ENCODE measurements around the gene SH3RF3. TPM values are rescaled to one million over a fixed set of nuclear protein-coding genes. Genes with fewer than 3 reads are reported as not detected.

The SH3RF3 gene
- total RNA-seq, 1 donor from 2014 or later: 1.3 TPM

- Mint-ChIP-seq H3K4me3 (ENCODE audit: low read depth) (no peak overlapping the region), H3K9me3 (ENCODE audit: low read depth) (no peaks in the 10 kb centered on the region), H3K4me1 (ENCODE audit: low read depth) (no peaks in the 10 kb centered on the region), H3K27ac (no peak overlapping the region), H3K27me3 (peaks cover 22% of the 10 kb centered on the region), H3K36me3 (ENCODE audit: insufficient read depth) (no peaks in the 10 kb centered on the region)
- no peak for DNase-seq (ENCODE audit: low spot score, unreplicated experiment)
- TF ChIP-seq, protein P1, sequence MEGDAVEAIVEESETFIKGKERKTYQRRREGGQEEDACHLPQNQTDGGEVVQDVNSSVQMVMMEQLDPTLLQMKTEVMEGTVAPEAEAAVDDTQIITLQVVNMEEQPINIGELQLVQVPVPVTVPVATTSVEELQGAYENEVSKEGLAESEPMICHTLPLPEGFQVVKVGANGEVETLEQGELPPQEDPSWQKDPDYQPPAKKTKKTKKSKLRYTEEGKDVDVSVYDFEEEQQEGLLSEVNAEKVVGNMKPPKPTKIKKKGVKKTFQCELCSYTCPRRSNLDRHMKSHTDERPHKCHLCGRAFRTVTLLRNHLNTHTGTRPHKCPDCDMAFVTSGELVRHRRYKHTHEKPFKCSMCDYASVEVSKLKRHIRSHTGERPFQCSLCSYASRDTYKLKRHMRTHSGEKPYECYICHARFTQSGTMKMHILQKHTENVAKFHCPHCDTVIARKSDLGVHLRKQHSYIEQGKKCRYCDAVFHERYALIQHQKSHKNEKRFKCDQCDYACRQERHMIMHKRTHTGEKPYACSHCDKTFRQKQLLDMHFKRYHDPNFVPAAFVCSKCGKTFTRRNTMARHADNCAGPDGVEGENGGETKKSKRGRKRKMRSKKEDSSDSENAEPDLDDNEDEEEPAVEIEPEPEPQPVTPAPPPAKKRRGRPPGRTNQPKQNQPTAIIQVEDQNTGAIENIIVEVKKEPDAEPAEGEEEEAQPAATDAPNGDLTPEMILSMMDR (IDR thresholded peaks at IDR 0.05; ENCODE audit: unreplicated experiment): no peak
Measured at GRCh38 chr2:109306190-109306589, 177.2 kb downstream of the SH3RF3 start.

GRCh38 chr2:109311771-109312170 lies 182.8 kb downstream of the SH3RF3 start:
- DNase-seq (ENCODE audit: low spot score, unreplicated experiment): no peak
- H3K36me3 Mint-ChIP-seq (ENCODE audit: insufficient read depth): no peaks in the 10 kb centered on the region
- no peak overlapping the region for H3K27ac Mint-ChIP-seq
- TF ChIP-seq, protein P1 (IDR thresholded peaks at IDR 0.05; ENCODE audit: unreplicated experiment): no peak
- H3K27me3 Mint-ChIP-seq: peaks cover 11% of the 10 kb centered on the region
- H3K4me3 Mint-ChIP-seq (ENCODE audit: low read depth): no peak overlapping the region
- H3K9me3 Mint-ChIP-seq (ENCODE audit: low read depth): no peaks in the 10 kb centered on the region
- H3K4me1 Mint-ChIP-seq (ENCODE audit: low read depth): peaks cover 2% of the 10 kb centered on the region

DNA sequence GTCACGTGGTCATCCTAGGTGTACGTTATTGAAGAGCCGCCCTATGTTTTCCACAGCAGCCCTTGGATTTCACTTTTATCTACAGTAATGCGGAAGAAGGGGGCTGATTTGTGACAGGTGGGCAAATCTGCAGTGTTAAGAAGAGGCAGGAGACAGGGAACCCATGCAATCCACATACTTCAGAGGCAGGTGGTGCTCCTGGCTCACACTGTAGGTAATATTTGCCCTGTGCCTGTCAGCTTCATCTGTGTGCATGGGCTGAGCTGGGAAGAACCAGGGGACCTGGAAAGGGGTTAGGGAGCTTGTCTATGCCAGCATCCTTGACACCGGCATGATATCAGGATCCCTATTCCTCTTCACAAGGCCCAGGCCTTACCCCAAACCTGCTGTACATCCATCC lies 183.9 kb downstream of the SH3RF3 start:
- Mint-ChIP-seq H3K4me3 (ENCODE audit: low read depth) (no peak overlapping the region), H3K9me3 (ENCODE audit: low read depth) (no peaks in the 10 kb centered on the region), H3K27me3 (peaks cover 15% of the 10 kb centered on the region), H3K27ac (no peak overlapping the region), H3K36me3 (ENCODE audit: insufficient read depth) (no peaks in the 10 kb centered on the region), H3K4me1 (ENCODE audit: low read depth) (peaks cover 2% of the 10 kb centered on the region)
- DNase-seq (ENCODE audit: low spot score, unreplicated experiment): no peak
- TF ChIP-seq, protein P1 (IDR thresholded peaks at IDR 0.05; ENCODE audit: unreplicated experiment): no peak

DNA sequence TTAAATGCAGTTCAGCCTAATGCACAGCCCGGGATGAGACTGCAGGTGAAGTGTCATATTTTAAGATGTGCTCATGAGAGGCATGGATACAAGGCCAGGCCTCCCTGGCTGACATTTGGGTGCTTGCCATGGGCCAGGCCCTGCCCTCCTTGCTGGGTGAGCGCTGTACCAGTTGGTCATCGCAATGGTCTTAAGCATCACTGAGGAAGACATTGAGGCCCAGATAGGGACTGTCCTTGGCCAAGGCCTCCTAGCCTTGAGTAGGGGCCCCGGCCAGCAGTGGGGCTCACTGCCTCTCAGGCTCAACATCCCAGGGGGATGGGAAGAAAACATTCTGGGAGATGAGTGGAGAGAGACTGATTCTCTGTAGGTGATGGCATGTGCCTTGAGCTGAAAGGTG lies 184.3 kb downstream of the SH3RF3 start:
- TF ChIP-seq, protein P1 (IDR thresholded peaks at IDR 0.05; ENCODE audit: unreplicated experiment): no peak
- no peak for DNase-seq (ENCODE audit: low spot score, unreplicated experiment)
- Mint-ChIP-seq H3K27me3 (peaks cover 15% of the 10 kb centered on the region), H3K9me3 (ENCODE audit: low read depth) (no peaks in the 10 kb centered on the region), H3K27ac (no peak overlapping the region), H3K36me3 (ENCODE audit: insufficient read depth) (no peaks in the 10 kb centered on the region), H3K4me1 (ENCODE audit: low read depth) (peaks cover 2% of the 10 kb centered on the region), H3K4me3 (ENCODE audit: low read depth) (no peak overlapping the region)

GRCh38 chr2:109316091-109316490 lies 187.1 kb downstream of the SH3RF3 start:
- no peak for DNase-seq (ENCODE audit: low spot score, unreplicated experiment)
- H3K36me3 Mint-ChIP-seq (ENCODE audit: insufficient read depth): no peaks in the 10 kb centered on the region
- H3K27ac Mint-ChIP-seq: no peak overlapping the region
- peaks cover 24% of the 10 kb centered on the region for H3K27me3 Mint-ChIP-seq
- peaks cover 2% of the 10 kb centered on the region for H3K4me1 Mint-ChIP-seq (ENCODE audit: low read depth)
- H3K9me3 Mint-ChIP-seq (ENCODE audit: low read depth): no peaks in the 10 kb centered on the region
- TF ChIP-seq, protein P1 (IDR thresholded peaks at IDR 0.05; ENCODE audit: unreplicated experiment): no peak
- H3K4me3 Mint-ChIP-seq (ENCODE audit: low read depth): no peak overlapping the region
